ENCODE data around the gene RNF168.
"Not testable (repeated sequence)": the region's sequence is repeated elsewhere in the genome, so short reads cannot be mapped to it uniquely, and the experiment has no call there.

Gene RNF168

GRCh38 chr3:196503196-196504076 lies at the start of gene RNF168:
TSS of gene RNF168 (minus strand) at chr3:196503768. CDS start at chr3:196503173, 595 bp downstream.
- DNase-seq, result peak; percentile 94

GRCh38 chr3:196552253-196552652 lies 48.7 kb upstream of the RNF168 start:
- no peak for DNase-seq

GRCh38 chr3:196550172-196550571 lies 46.6 kb upstream of the RNF168 start:
- DNase-seq, result not testable (repeated sequence)

GRCh38 chr3:196549312-196549711 lies 45.7 kb upstream of the RNF168 start:
- DNase-seq, result not testable (repeated sequence)

GRCh38 chr3:196547067-196547466 lies 43.5 kb upstream of the RNF168 start:
- DNase-seq, result no peak

GRCh38 chr3:196546537-196546936 lies 43.0 kb upstream of the RNF168 start:
- no peak for DNase-seq

- DNase-seq, result no peak
Observed at GRCh38 chr3:196544491-196544992, 41.0 kb upstream of the RNF168 start.

- no peak for DNase-seq
Observed at GRCh38 chr3:196541684-196542445, 38.3 kb upstream of the RNF168 start.

- peak; percentile 15 for DNase-seq
Observed at GRCh38 chr3:196537319-196537984, 33.9 kb upstream of the RNF168 start.

GRCh38 chr3:196533260-196533681 lies 29.7 kb upstream of the RNF168 start:
- DNase-seq, result no peak

- no peak for DNase-seq
Observed at GRCh38 chr3:196531418-196531817, 27.9 kb upstream of the RNF168 start.

GRCh38 chr3:196528639-196529233 lies 25.2 kb upstream of the RNF168 start:
- DNase-seq, result peak; percentile 51

- DNase-seq, result no peak
Observed at GRCh38 chr3:196525141-196525540, 21.6 kb upstream of the RNF168 start.

GRCh38 chr3:196524527-196524926 lies 21.0 kb upstream of the RNF168 start:
- DNase-seq, result no peak

GRCh38 chr3:196523841-196524240 lies 20.3 kb upstream of the RNF168 start:
- no peak for DNase-seq

- not testable (repeated sequence) for DNase-seq
Observed at GRCh38 chr3:196521291-196521690, 17.7 kb upstream of the RNF168 start.

- no peak for DNase-seq
Observed at GRCh38 chr3:196519718-196520082, 16.1 kb upstream of the RNF168 start.

GRCh38 chr3:196518966-196519717 lies 15.6 kb upstream of the RNF168 start:
- no peak for DNase-seq

- no peak for DNase-seq
Observed at GRCh38 chr3:196517919-196518318, 14.4 kb upstream of the RNF168 start.

GRCh38 chr3:196517162-196517800 lies 13.7 kb upstream of the RNF168 start:
- DNase-seq, result no peak

- DNase-seq, result no peak
Observed at GRCh38 chr3:196514913-196515621, 11.5 kb upstream of the RNF168 start, which contains the start of gene SMCO1. TSS of gene SMCO1 (minus strand) at chr3:196515346. CDS start at chr3:196515209, 137 bp downstream.

Measured in NCI-H510A treated with DMSO at 0.1 percent for 48 hours (cell line).